ENCODE measurements around the gene OTOS.

DNA sequence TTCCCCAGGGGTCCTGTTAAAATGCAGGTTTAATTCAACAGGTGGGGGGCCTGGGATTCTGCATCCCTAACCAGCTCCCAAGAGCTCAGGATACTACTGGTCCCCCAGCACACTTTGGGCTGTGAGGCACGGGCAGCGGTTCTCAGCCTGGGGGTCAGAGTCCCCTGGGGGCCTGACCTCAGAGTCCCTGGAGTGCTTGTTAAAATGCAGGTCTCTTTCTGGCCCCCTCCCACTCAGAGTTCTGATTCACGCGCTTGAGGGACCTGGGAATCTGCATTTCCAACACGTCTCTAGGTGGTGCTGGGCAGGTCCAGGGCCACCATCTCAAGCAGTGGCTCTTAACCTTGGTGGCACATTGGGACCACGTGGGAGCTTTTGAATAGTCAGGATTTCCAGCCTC, 2.8 kb upstream of the OTOS start:
- TF ChIP-seq, protein P1, sequence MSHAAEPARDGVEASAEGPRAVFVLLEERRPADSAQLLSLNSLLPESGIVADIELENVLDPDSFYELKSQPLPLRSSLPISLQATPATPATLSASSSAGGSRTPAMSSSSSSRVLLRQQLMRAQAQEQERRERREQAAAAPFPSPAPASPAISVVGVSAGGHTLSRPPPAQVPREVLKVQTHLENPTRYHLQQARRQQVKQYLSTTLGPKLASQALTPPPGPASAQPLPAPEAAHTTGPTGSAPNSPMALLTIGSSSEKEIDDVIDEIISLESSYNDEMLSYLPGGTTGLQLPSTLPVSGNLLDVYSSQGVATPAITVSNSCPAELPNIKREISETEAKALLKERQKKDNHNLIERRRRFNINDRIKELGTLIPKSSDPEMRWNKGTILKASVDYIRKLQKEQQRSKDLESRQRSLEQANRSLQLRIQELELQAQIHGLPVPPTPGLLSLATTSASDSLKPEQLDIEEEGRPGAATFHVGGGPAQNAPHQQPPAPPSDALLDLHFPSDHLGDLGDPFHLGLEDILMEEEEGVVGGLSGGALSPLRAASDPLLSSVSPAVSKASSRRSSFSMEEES (CRISPR knock-in tag; IDR thresholded peaks at IDR 0.05) = no peak
- TF ChIP-seq, protein P2, sequence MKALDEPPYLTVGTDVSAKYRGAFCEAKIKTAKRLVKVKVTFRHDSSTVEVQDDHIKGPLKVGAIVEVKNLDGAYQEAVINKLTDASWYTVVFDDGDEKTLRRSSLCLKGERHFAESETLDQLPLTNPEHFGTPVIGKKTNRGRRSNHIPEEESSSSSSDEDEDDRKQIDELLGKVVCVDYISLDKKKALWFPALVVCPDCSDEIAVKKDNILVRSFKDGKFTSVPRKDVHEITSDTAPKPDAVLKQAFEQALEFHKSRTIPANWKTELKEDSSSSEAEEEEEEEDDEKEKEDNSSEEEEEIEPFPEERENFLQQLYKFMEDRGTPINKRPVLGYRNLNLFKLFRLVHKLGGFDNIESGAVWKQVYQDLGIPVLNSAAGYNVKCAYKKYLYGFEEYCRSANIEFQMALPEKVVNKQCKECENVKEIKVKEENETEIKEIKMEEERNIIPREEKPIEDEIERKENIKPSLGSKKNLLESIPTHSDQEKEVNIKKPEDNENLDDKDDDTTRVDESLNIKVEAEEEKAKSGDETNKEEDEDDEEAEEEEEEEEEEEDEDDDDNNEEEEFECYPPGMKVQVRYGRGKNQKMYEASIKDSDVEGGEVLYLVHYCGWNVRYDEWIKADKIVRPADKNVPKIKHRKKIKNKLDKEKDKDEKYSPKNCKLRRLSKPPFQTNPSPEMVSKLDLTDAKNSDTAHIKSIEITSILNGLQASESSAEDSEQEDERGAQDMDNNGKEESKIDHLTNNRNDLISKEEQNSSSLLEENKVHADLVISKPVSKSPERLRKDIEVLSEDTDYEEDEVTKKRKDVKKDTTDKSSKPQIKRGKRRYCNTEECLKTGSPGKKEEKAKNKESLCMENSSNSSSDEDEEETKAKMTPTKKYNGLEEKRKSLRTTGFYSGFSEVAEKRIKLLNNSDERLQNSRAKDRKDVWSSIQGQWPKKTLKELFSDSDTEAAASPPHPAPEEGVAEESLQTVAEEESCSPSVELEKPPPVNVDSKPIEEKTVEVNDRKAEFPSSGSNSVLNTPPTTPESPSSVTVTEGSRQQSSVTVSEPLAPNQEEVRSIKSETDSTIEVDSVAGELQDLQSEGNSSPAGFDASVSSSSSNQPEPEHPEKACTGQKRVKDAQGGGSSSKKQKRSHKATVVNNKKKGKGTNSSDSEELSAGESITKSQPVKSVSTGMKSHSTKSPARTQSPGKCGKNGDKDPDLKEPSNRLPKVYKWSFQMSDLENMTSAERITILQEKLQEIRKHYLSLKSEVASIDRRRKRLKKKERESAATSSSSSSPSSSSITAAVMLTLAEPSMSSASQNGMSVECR (CRISPR knock-in tag; IDR thresholded peaks at IDR 0.05) = no peak
- TF ChIP-seq EP300 (IDR thresholded peaks at IDR 0.05; ENCODE audit: low read length) = no peak
- no peak for TF ChIP-seq NFXL1 (CRISPR knock-in tag; IDR thresholded peaks at IDR 0.05)
- TF ChIP-seq, protein P3, sequence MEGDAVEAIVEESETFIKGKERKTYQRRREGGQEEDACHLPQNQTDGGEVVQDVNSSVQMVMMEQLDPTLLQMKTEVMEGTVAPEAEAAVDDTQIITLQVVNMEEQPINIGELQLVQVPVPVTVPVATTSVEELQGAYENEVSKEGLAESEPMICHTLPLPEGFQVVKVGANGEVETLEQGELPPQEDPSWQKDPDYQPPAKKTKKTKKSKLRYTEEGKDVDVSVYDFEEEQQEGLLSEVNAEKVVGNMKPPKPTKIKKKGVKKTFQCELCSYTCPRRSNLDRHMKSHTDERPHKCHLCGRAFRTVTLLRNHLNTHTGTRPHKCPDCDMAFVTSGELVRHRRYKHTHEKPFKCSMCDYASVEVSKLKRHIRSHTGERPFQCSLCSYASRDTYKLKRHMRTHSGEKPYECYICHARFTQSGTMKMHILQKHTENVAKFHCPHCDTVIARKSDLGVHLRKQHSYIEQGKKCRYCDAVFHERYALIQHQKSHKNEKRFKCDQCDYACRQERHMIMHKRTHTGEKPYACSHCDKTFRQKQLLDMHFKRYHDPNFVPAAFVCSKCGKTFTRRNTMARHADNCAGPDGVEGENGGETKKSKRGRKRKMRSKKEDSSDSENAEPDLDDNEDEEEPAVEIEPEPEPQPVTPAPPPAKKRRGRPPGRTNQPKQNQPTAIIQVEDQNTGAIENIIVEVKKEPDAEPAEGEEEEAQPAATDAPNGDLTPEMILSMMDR (IDR thresholded peaks at IDR 0.05 in 2 of 3, conservative IDR thresholded peaks at IDR 0.05 in 1 of 3; ENCODE audit: insufficient read depth in 2 of 3, low read depth in 1 of 3, low read length in 3 of 3) = no peak
- TF ChIP-seq, protein P4, sequence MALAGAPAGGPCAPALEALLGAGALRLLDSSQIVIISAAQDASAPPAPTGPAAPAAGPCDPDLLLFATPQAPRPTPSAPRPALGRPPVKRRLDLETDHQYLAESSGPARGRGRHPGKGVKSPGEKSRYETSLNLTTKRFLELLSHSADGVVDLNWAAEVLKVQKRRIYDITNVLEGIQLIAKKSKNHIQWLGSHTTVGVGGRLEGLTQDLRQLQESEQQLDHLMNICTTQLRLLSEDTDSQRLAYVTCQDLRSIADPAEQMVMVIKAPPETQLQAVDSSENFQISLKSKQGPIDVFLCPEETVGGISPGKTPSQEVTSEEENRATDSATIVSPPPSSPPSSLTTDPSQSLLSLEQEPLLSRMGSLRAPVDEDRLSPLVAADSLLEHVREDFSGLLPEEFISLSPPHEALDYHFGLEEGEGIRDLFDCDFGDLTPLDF (CRISPR knock-in tag; IDR thresholded peaks at IDR 0.05) = no peak
- TF ChIP-seq SMAD3 (CRISPR knock-in tag; conservative IDR thresholded peaks at IDR 0.05) = no peak
- no peak for TF ChIP-seq CEBPB (tag; IDR thresholded peaks at IDR 0.05)
- TF ChIP-seq BRD4 (IDR thresholded peaks at IDR 0.05) = no peak
- no peak for TF ChIP-seq MCM7 (IDR thresholded peaks at IDR 0.05)
- TF ChIP-seq ZFP1 (CRISPR knock-in tag; IDR thresholded peaks at IDR 0.05) = no peak
